Neural cell (in vitro differentiated cells): ENCODE data around the gene AFAP1L1. TPM values are rescaled to one million over a fixed set of nuclear protein-coding genes. Genes with fewer than 3 reads are reported as not detected.

Source experiments
- H2AFZ ChIP-seq: fragments of 200-600, 300-800 bp; sonication (generic), shearing (Covaris generic); 2 replicates; pipeline ENCODE4 v1.6.0; 2014; ENCODE audit warnings: low read depth, mild to moderate bottlenecking, antibody characterized with exemption, low read length, moderate library complexity
- H3F3A ChIP-seq: fragments of 200-600 bp; shearing (Covaris generic); 2 replicates; pipeline ENCODE4 v1.6.1; 2016; ENCODE audit warnings: mild to moderate bottlenecking, moderate library complexity, mixed read lengths, antibody characterized with exemption, low read length; ENCODE audit not compliant: insufficient read depth, poor library complexity, severe bottlenecking
- H3K27ac ChIP-seq: fragments of 200-600, 300-800 bp; sonication (generic), shearing (Covaris generic); 2 replicates; pipeline ENCODE4 v1.5.1; 2014; ENCODE audit warnings: mild to moderate bottlenecking, low read length, moderate library complexity
- H3K27me3 ChIP-seq: fragments of 300-800, 200-600 bp; sonication (generic), shearing (Covaris generic); 2 replicates; pipeline ENCODE4 v1.6.0; 2014; ENCODE audit warnings: mild to moderate bottlenecking, low read depth, low read length, moderate library complexity; ENCODE audit not compliant: insufficient read depth
- H3K36me3 ChIP-seq: fragments of 300-800, 200-600 bp; sonication (generic), shearing (Covaris generic); 2 replicates; pipeline ENCODE4 v1.5.1; 2014; ENCODE audit warnings: mild to moderate bottlenecking, antibody characterized with exemption, low read length, moderate library complexity; ENCODE audit not compliant: insufficient read depth
- H3K4me2 ChIP-seq: fragments of 300-800, 200-600 bp; sonication (generic), shearing (Covaris generic); 2 replicates; pipeline ENCODE4 v1.6.0; 2014; ENCODE audit warnings: mild to moderate bottlenecking, low read length
- H3K4me3 ChIP-seq: fragments of 300-800, 200-600 bp; sonication (generic), shearing (Covaris generic); 2 replicates; pipeline ENCODE4 v1.5.1; 2014; ENCODE audit warnings: mild to moderate bottlenecking, low read length, moderate library complexity
- H3K79me2 ChIP-seq: fragments of 200-600 bp; shearing (Covaris generic); replicated peaks from 2 replicates; pipeline ENCODE4 v1.6.0; 2014; ENCODE audit warnings: mild to moderate bottlenecking, low read length, moderate library complexity; ENCODE audit not compliant: insufficient read depth
- H3K9ac ChIP-seq: fragments of 300-800, 200-600 bp; sonication (generic), shearing (Covaris generic); 2 replicates; pipeline ENCODE4 v1.6.1; 2016; ENCODE audit warnings: mild to moderate bottlenecking, low read length, mixed read lengths
- H3K9me2 ChIP-seq: fragments of 200-600 bp; shearing (Covaris generic); 2 replicates; pipeline ENCODE4 v1.6.1; 2016; ENCODE audit warnings: mild to moderate bottlenecking, low read length, mixed read lengths; ENCODE audit not compliant: insufficient read depth
- H3K9me3 ChIP-seq: fragments of 200-600, 300-800 bp; sonication (generic), shearing (Covaris generic); 2 replicates; pipeline ENCODE4 v1.6.1; 2016; ENCODE audit warnings: mild to moderate bottlenecking, mixed run types, low read length, moderate library complexity, mixed read lengths
- H4K20me1 ChIP-seq: fragments of 200-600 bp; shearing (Covaris generic); 2 replicates; pipeline ENCODE4 v1.6.1; 2016; ENCODE audit warnings: mild to moderate bottlenecking, mixed run types; ENCODE audit not compliant: insufficient read depth
- EP300 ChIP-seq: fragments of 450-650 bp; conservative IDR thresholded peaks from 2 replicates; pipeline ENCODE4 v1.6.1; 2014; ENCODE audit warnings: antibody characterized with exemption, mild to moderate bottlenecking, moderate library complexity; ENCODE audit not compliant: poor library complexity, severe bottlenecking
- EZH2 ChIP-seq: fragments of 200-600, 300-800 bp; shearing (Covaris generic), sonication (generic); IDR thresholded peaks from 2 replicates; pipeline ENCODE4 v1.6.1; 2014; ENCODE audit warnings: antibody characterized with exemption, low read length, borderline replicate concordance, mild to moderate bottlenecking; ENCODE audit not compliant: insufficient read depth, poor library complexity, severe bottlenecking
- MXI1 ChIP-seq: fragments of 450-650 bp; conservative IDR thresholded peaks from 2 replicates; pipeline ENCODE4 v1.6.1; 2014; ENCODE audit warnings: antibody characterized with exemption, mild to moderate bottlenecking; ENCODE audit not compliant: poor library complexity, severe bottlenecking
- POLR2AphosphoS5 ChIP-seq: IDR thresholded peaks from 2 replicates; pipeline ENCODE4 v1.6.1; 2012
- RAD21 ChIP-seq: fragments of 450-650 bp; conservative IDR thresholded peaks from 2 replicates; pipeline ENCODE4 v1.6.1; 2014; ENCODE audit warnings: antibody characterized with exemption, mild to moderate bottlenecking, moderate library complexity
- SMC3 ChIP-seq: fragments of 450-650 bp; conservative IDR thresholded peaks from 2 replicates; pipeline ENCODE4 v1.6.1; 2014; ENCODE audit warnings: antibody characterized with exemption, mild to moderate bottlenecking, moderate library complexity; ENCODE audit not compliant: poor library complexity
- TAF1 ChIP-seq: IDR thresholded peaks from 2 replicates; pipeline ENCODE4 v1.6.1; 2012; ENCODE audit warnings: low read depth
- polyA plus RNA-seq: library from polyadenylated mRNA; depleted of rRNA; stranded (reverse); fragments of >200 nt; gene quantifications from 2 replicates; pipeline ENCODE4 v1.2.3, GENCODE V29; 2014
- TF ChIP-seq, protein P1 (sequence below): IDR thresholded peaks from 2 replicates; pipeline ENCODE4 v1.6.1; 2012; ENCODE audit warnings: borderline replicate concordance
- TF ChIP-seq, protein P2 (sequence below): fragments of 450-650 bp; IDR thresholded peaks from 2 replicates; pipeline ENCODE4 v1.5.1; 2014; ENCODE audit warnings: antibody characterized with exemption, mild to moderate bottlenecking, moderate library complexity; ENCODE audit not compliant: poor library complexity, severe bottlenecking

AFAP1L1 gene
- polyA plus RNA-seq, 1 donor from 2014 or later, result not detected

DNA sequence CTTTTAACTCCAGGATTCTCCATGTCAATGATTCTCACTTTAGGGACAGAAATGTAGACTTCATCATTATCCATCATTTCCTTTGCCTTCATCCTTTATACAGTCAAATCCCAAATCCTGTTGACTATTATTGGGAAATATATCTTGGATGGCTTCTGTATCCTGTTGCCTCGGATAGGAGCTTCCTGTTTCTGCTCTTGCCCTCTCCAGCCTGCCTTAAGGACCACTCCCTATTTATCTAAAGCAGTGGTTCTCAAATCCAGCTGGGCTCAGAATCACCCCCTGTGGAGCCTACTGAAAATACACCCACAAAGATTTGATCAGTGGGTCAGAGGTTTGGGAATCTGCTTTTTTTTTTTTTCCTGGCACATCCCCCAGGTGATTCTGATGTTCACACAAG, 8.5 kb downstream of the AFAP1L1 start:
- H3F3A ChIP-seq, result no peaks in the 10 kb centered on the region
- H3K4me3 ChIP-seq, result no peak overlapping the region
- H3K79me2 ChIP-seq, result no peaks in the 10 kb centered on the region
- no peaks in the 10 kb centered on the region for H3K9me3 ChIP-seq
- TF ChIP-seq, protein P1, sequence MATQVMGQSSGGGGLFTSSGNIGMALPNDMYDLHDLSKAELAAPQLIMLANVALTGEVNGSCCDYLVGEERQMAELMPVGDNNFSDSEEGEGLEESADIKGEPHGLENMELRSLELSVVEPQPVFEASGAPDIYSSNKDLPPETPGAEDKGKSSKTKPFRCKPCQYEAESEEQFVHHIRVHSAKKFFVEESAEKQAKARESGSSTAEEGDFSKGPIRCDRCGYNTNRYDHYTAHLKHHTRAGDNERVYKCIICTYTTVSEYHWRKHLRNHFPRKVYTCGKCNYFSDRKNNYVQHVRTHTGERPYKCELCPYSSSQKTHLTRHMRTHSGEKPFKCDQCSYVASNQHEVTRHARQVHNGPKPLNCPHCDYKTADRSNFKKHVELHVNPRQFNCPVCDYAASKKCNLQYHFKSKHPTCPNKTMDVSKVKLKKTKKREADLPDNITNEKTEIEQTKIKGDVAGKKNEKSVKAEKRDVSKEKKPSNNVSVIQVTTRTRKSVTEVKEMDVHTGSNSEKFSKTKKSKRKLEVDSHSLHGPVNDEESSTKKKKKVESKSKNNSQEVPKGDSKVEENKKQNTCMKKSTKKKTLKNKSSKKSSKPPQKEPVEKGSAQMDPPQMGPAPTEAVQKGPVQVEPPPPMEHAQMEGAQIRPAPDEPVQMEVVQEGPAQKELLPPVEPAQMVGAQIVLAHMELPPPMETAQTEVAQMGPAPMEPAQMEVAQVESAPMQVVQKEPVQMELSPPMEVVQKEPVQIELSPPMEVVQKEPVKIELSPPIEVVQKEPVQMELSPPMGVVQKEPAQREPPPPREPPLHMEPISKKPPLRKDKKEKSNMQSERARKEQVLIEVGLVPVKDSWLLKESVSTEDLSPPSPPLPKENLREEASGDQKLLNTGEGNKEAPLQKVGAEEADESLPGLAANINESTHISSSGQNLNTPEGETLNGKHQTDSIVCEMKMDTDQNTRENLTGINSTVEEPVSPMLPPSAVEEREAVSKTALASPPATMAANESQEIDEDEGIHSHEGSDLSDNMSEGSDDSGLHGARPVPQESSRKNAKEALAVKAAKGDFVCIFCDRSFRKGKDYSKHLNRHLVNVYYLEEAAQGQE, result no peak
- TF ChIP-seq POLR2AphosphoS5 (no peak), EZH2 (no peak), TAF1 (no peak), SMC3 (no peak), MXI1 (no peak), EP300 (no peak), RAD21 (no peak)
- TF ChIP-seq, protein P2, sequence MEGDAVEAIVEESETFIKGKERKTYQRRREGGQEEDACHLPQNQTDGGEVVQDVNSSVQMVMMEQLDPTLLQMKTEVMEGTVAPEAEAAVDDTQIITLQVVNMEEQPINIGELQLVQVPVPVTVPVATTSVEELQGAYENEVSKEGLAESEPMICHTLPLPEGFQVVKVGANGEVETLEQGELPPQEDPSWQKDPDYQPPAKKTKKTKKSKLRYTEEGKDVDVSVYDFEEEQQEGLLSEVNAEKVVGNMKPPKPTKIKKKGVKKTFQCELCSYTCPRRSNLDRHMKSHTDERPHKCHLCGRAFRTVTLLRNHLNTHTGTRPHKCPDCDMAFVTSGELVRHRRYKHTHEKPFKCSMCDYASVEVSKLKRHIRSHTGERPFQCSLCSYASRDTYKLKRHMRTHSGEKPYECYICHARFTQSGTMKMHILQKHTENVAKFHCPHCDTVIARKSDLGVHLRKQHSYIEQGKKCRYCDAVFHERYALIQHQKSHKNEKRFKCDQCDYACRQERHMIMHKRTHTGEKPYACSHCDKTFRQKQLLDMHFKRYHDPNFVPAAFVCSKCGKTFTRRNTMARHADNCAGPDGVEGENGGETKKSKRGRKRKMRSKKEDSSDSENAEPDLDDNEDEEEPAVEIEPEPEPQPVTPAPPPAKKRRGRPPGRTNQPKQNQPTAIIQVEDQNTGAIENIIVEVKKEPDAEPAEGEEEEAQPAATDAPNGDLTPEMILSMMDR, result no peak
- H3K27ac ChIP-seq, result no peak overlapping the region
- no peaks in the 10 kb centered on the region for H3K27me3 ChIP-seq
- H3K4me2 ChIP-seq, result no peak overlapping the region
- H3K9me2 ChIP-seq, result no peaks in the 10 kb centered on the region
- H3K9ac ChIP-seq, result no peak overlapping the region
- H4K20me1 ChIP-seq, result no peaks in the 10 kb centered on the region
- H2AFZ ChIP-seq, result no peak overlapping the region
- no peaks in the 10 kb centered on the region for H3K36me3 ChIP-seq

DNA sequence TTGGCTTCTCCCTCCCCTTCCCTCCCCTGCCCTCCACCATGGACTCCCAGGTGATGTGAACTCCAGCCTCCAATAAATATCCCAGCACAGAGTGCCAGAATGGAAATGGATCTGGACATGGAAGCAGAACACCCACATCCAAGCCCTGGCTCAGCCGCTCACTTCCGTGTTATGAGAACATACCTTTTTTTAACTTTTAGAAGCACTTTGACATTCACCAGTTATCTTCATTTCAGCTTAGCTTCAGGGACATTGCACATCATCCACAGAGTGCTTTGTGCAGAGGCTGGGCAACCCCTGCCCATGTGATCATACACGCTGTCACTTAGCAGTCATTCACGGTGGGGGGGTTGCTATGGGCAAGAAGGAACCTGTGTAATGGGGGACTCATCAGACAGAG, 9.1 kb downstream of the AFAP1L1 start:
- no peaks in the 10 kb centered on the region for H3K36me3 ChIP-seq
- H3K4me3 ChIP-seq, result no peak overlapping the region
- no peaks in the 10 kb centered on the region for H3K79me2 ChIP-seq
- H3K9me2 ChIP-seq, result no peaks in the 10 kb centered on the region
- H3F3A ChIP-seq, result no peaks in the 10 kb centered on the region
- TF ChIP-seq EZH2, result no peak
- no peak for TF ChIP-seq RAD21
- H4K20me1 ChIP-seq, result no peaks in the 10 kb centered on the region
- H2AFZ ChIP-seq, result no peak overlapping the region
- no peak overlapping the region for H3K27ac ChIP-seq
- H3K9ac ChIP-seq, result no peak overlapping the region
- H3K4me2 ChIP-seq, result no peak overlapping the region
- no peaks in the 10 kb centered on the region for H3K9me3 ChIP-seq
- no peaks in the 10 kb centered on the region for H3K27me3 ChIP-seq
